T-cell (primary cell): ENCODE results near the gene MTREX. TPM values are rescaled to one million over a fixed set of nuclear protein-coding genes. Genes with fewer than 3 reads are reported as not detected.
"Not testable (repeated sequence)": the region's sequence is repeated elsewhere in the genome, so short reads cannot be mapped to it uniquely, and the experiment has no call there.

Experiments
- ATAC-seq, 4 experiments: fragments of 200-7000 bp in 3 of 4; fragments of 150-1000 bp in 1 of 4; cut with Tn5 transposase; replicated peaks in 1 of 4; 1 replicate in 3 of 4; 2 replicates in 1 of 4; pipeline ENCODE4 v1.10.0; 2021; ENCODE audit warnings: moderate library complexity in 3 of 4, mild to moderate bottlenecking in 2 of 4, moderate number of reproducible peaks in 1 of 4
- CTCF ChIA-PET, 2 donors: fragments of 300-600 bp; sonication (Branson Sonifier 250); formaldehyde crosslinking; loops; one replicate each; lab custom pipeline; 2022; ENCODE audit warnings: antibody characterized with exemption in 2 of 2; lab: Charles Lee
- POLR2A ChIA-PET, 2 donors: fragments of 300-600 bp; sonication (Branson Sonifier 250); formaldehyde crosslinking; loops; one replicate each; lab custom pipeline; 2022; ENCODE audit warnings: antibody characterized with exemption in 2 of 2; lab: Charles Lee
- DNase-seq, 35 experiments: peaks; one replicate each; pipeline versions ENCODE4 v3.0.0 to v3.0.0-alpha.2; 2013 to 2023
- H3K27ac ChIP-seq: one replicate; pipeline ENCODE4 v1.5.1; 2013; ENCODE audit warnings: low read length
- H3K27me3 ChIP-seq, 2 experiments: replicated peaks in 1 of 2; 1 replicate in 1 of 2; 2 replicates in 1 of 2; pipeline versions ENCODE4 v1.6.1 to v1.7.0; 2013; ENCODE audit warnings: low read length in 1 of 2, mixed read lengths in 1 of 2; ENCODE audit not compliant: control insufficient read depth in 2 of 2, insufficient read depth in 2 of 2; ENCODE audit errors: extremely low read depth in 1 of 2
- H3K36me3 ChIP-seq, 2 donors: 1 replicate in 1 of 2; 2 replicates in 1 of 2; pipeline versions ENCODE4 v1.6.1 to v1.7.0; 2013; ENCODE audit warnings: low read length in 1 of 2; ENCODE audit not compliant: control insufficient read depth in 2 of 2, insufficient read depth in 1 of 2; ENCODE audit errors: extremely low read depth in 1 of 2
- H3K4me1 ChIP-seq, 2 experiments: 1 replicate in 1 of 2; 2 replicates in 1 of 2; pipeline versions ENCODE4 v1.6.1 to v1.7.0; 2013; ENCODE audit warnings: low read length in 2 of 2, mixed read lengths in 1 of 2; ENCODE audit not compliant: insufficient read depth in 2 of 2, control insufficient read depth in 1 of 2; ENCODE audit errors: extremely low read depth in 1 of 2
- H3K4me3 ChIP-seq, 2 donors: 1 replicate in 1 of 2; 2 replicates in 1 of 2; pipeline versions ENCODE4 v1.5.1 to v1.7.0; 2013; ENCODE audit warnings: mild to moderate bottlenecking in 2 of 2, low read length in 1 of 2, moderate library complexity in 1 of 2; ENCODE audit not compliant: control insufficient read depth in 1 of 2; ENCODE audit errors: extremely low read depth in 1 of 2
- H3K9me3 ChIP-seq: 2 replicates; pipeline ENCODE4 v1.7.0; 2013
- H3K27ac Mint-ChIP-seq, 2 donors: one replicate each; pipeline ENCODE4 v1.8.0; 2020 to 2021; ENCODE audit warnings: mild to moderate bottlenecking in 2 of 2, mixed read lengths in 2 of 2
- H3K27me3 Mint-ChIP-seq, 2 donors: one replicate each; pipeline ENCODE4 v1.8.0; 2021 to 2022; ENCODE audit warnings: mixed read lengths in 2 of 2
- H3K36me3 Mint-ChIP-seq: one replicate; pipeline ENCODE4 v1.8.0; 2021; ENCODE audit warnings: mixed read lengths
- H3K4me1 Mint-ChIP-seq, 3 donors: one replicate each; pipeline ENCODE4 v1.8.0; 2020 to 2022; ENCODE audit warnings: mixed read lengths in 3 of 3, mild to moderate bottlenecking in 1 of 3
- H3K4me3 Mint-ChIP-seq, 3 donors: one replicate each; pipeline ENCODE4 v1.8.0; 2020 to 2022; ENCODE audit warnings: mild to moderate bottlenecking in 3 of 3, mixed read lengths in 3 of 3, moderate library complexity in 3 of 3
- H3K9me3 Mint-ChIP-seq, 3 donors: one replicate each; pipeline ENCODE4 v1.8.0; 2020 to 2022; ENCODE audit warnings: mixed read lengths in 3 of 3
- WGBS: methylation state at CpG from one replicate; pipeline ENCODE4 v1.1.5; 2013; ENCODE audit warnings: missing lambda C conversion rate; ENCODE audit not compliant: insufficient coverage; 5-methylcytosine and 5-hydroxymethylcytosine counted together
- total RNA-seq, 35 experiments: library from RNA in 6 of 35; stranded (reverse) in 6 of 35; fragments of 120-200 nt in 1 of 35; gene quantifications; one replicate each; pipeline versions ENCODE4 v1.2.1 to v1.2.4 and lab custom pipeline; 2013 to 2026

Gene MTREX
- total RNA-seq, 5 donors from 2014 or later (not counting 1 experiment from before 2014, with no cell fraction given): 60.2 to 75.1 (median 62.0) TPM

GRCh38 chr5:55306641-55307382 is 977 bp upstream of the MTREX start:
- peak in 1 of 35 experiments; percentile 4 for DNase-seq
- Mint-ChIP-seq H3K9me3 (no peaks in the 10 kb centered on the region), H3K4me3 (no peak overlapping the region), H3K4me1 (peaks cover 30 to 32% (median 31%) of the 10 kb centered on the region in 3 donors), H3K27ac (no peak overlapping the region), H3K36me3 (peaks cover 18% of the 10 kb centered on the region), H3K27me3 (no peaks in the 10 kb centered on the region)
- Histone ChIP-seq H3K4me1 (peaks cover 25 to 45% of the 10 kb centered on the region in 2 experiments), H3K4me3 (peak overlapping the region; percentile 96 to 99), H3K27me3 (no peaks in the 10 kb centered on the region), H3K36me3 (no peaks in the 10 kb centered on the region), H3K27ac (peak overlapping the region; percentile 92), H3K9me3 (no peaks in the 10 kb centered on the region)
- no peak for ATAC-seq
- ChIA-PET CTCF (interaction anchor here (0.6 to 1.5 kb wide), 12 partner anchors 21 to 842 kb away, joined by 3 to 9 read pairs (median 3); partner anchors contain the start of gene SNX18 (in 1 of the 2)), POLR2A (interaction anchor here (0.6 to 1.0 kb wide), 9 partner anchors 20 to 1320 kb away, joined by 3 to 16 read pairs (median 3); partner anchors contain the start of gene ARL15 (in 1 of the 2))
- 28% methylated on average over 5 of the region's 12 CpGs for WGBS

GRCh38 chr5:55308254-55308836 is 556 bp downstream of the MTREX start:
- CTCF ChIA-PET: interaction anchor here (0.9 to 1.5 kb wide), 7 partner anchors 11 to 791 kb away, joined by 3 to 9 read pairs (median 4); partner anchors contain the start of gene SNX18 (in 1 of the 2)
- POLR2A ChIA-PET: interaction anchor here (0.5 to 1.0 kb wide), 5 partner anchors 46 to 998 kb away, joined by 3 to 5 read pairs (median 4); partner anchors contain the start of gene ARL15 (in 1 of the 2)
- Mint-ChIP-seq H3K27me3 (no peaks in the 10 kb centered on the region), H3K27ac (no peak overlapping the region), H3K4me3 (no peak overlapping the region), H3K36me3 (peaks cover 12% of the 10 kb centered on the region), H3K9me3 (no peaks in the 10 kb centered on the region), H3K4me1 (peaks cover 35 to 36% (median 35%) of the 10 kb centered on the region in 3 donors)
- peak overlapping the region; percentile 96 to 99 for H3K4me3 ChIP-seq
- peak in 10 of 35 experiments; percentile 2 to 47 (median 8) for DNase-seq
- no peaks in the 10 kb centered on the region for H3K9me3 ChIP-seq
- 0% methylated on average over 8 of the region's 13 CpGs for WGBS
- peaks cover 28 to 47% of the 10 kb centered on the region in 2 experiments for H3K4me1 ChIP-seq
- H3K36me3 ChIP-seq: no peaks in the 10 kb centered on the region
- no peaks in the 10 kb centered on the region for H3K27me3 ChIP-seq
- peak overlapping the region; percentile 92 for H3K27ac ChIP-seq
- peak in 3 of 4 experiments; percentile 1 to 3 (median 1) for ATAC-seq

- Mint-ChIP-seq H3K9me3 (no peaks in the 10 kb centered on the region), H3K27me3 (no peaks in the 10 kb centered on the region), H3K27ac (no peak overlapping the region), H3K4me3 (no peak overlapping the region), H3K4me1 (peaks cover 60 to 75% (median 71%) of the 10 kb centered on the region in 3 donors), H3K36me3 (peaks cover 39% of the 10 kb centered on the region)
- no peak overlapping the region for H3K27ac ChIP-seq
- CTCF ChIA-PET: interaction anchor here in 1 of 2 donors (0.6 kb wide), 1 partner anchor 1914 kb away, joined by 3 read pairs; no protein-coding TSS in a partner anchor
- DNase-seq (no peak), ATAC-seq (no peak)
- no peaks in the 10 kb centered on the region for H3K9me3 ChIP-seq
- no peaks in the 10 kb centered on the region for H3K36me3 ChIP-seq
- H3K4me3 ChIP-seq: no peak overlapping the region
- POLR2A ChIA-PET: no interaction called here
- no peaks in the 10 kb centered on the region for H3K27me3 ChIP-seq
- 80% methylated on average over 2 of the region's 5 CpGs for WGBS
- peaks cover 13 to 18% of the 10 kb centered on the region in 2 experiments for H3K4me1 ChIP-seq
These were observed 6.3 kb downstream of the MTREX start for GRCh38 chr5:55313870-55314617.

- peaks cover 55 to 77% (median 77%) of the 10 kb centered on the region in 3 donors for H3K4me1 Mint-ChIP-seq
- POLR2A ChIA-PET: no interaction called here
- CTCF ChIA-PET: no interaction called here
- no peaks in the 10 kb centered on the region for H3K27me3 Mint-ChIP-seq
- no peak overlapping the region for H3K27ac Mint-ChIP-seq
- no peak overlapping the region for H3K27ac ChIP-seq
- ATAC-seq (no peak), DNase-seq (no peak)
- H3K4me3 Mint-ChIP-seq: no peak overlapping the region
- no peaks in the 10 kb centered on the region for H3K27me3 ChIP-seq
- H3K36me3 Mint-ChIP-seq: peaks cover 36% of the 10 kb centered on the region
- H3K4me1 ChIP-seq: peaks cover 3 to 4% of the 10 kb centered on the region in 2 experiments
- no peak overlapping the region for H3K4me3 ChIP-seq
- H3K9me3 Mint-ChIP-seq: no peaks in the 10 kb centered on the region
- no peaks in the 10 kb centered on the region for H3K9me3 ChIP-seq
- no peaks in the 10 kb centered on the region for H3K36me3 ChIP-seq
- 100% methylated on average over 1 of the region's 2 CpGs for WGBS
These were observed 8.5 kb downstream of the MTREX start for GRCh38 chr5:55316289-55316688.

- DNase-seq (no peak), ATAC-seq (no peak)
- ChIA-PET CTCF (no interaction called here), POLR2A (interaction anchor here in 1 of 2 donors (0.6 to 0.7 kb wide), 2 partner anchors 179 to 323 kb away, joined by 3 read pairs; no protein-coding TSS in a partner anchor)
- Mint-ChIP-seq H3K27me3 (no peaks in the 10 kb centered on the region), H3K4me3 (no peak overlapping the region), H3K9me3 (no peaks in the 10 kb centered on the region), H3K27ac (no peak overlapping the region), H3K4me1 (peaks cover 50 to 74% (median 74%) of the 10 kb centered on the region in 3 donors), H3K36me3 (peaks cover 33% of the 10 kb centered on the region)
- Histone ChIP-seq H3K4me1 (peaks cover 2 to 3% of the 10 kb centered on the region in 2 experiments), H3K27ac (no peak overlapping the region), H3K9me3 (no peaks in the 10 kb centered on the region), H3K36me3 (no peaks in the 10 kb centered on the region), H3K27me3 (no peaks in the 10 kb centered on the region), H3K4me3 (no peak overlapping the region)
These were observed 9.0 kb downstream of the MTREX start for GRCh38 chr5:55316837-55317236.

GRCh38 chr5:55318237-55318636 is 10.4 kb downstream of the MTREX start:
- H3K27ac ChIP-seq, H3K9me3 Mint-ChIP-seq, ATAC-seq, H3K4me3 ChIP-seq, H3K4me3 Mint-ChIP-seq, H3K36me3 ChIP-seq, H3K27me3 Mint-ChIP-seq, H3K27ac Mint-ChIP-seq, CTCF ChIA-PET, H3K9me3 ChIP-seq, DNase-seq, H3K4me1 ChIP-seq, H3K27me3 ChIP-seq: not testable (repeated sequence)
- POLR2A ChIA-PET: interaction anchor here in 1 of 2 donors (1.0 kb wide), 1 partner anchor 11 kb away, joined by 3 read pairs; the partner anchor contains the start of genes DHX29 and MTREX
- Mint-ChIP-seq H3K4me1 (peaks cover 43 to 68% (median 66%) of the 10 kb centered on the region in 3 donors), H3K36me3 (peaks cover 33% of the 10 kb centered on the region)
- WGBS: no CpG with 5 or more reads among the region's 4 CpGs
